GM13977 (cell line): Measurements from ENCODE around the gene HTATIP2.
"Not testable (repeated sequence)": the region's sequence is repeated elsewhere in the genome, so short reads cannot be mapped to it uniquely, and the experiment has no call there.

Experiments used
- DNase-seq: peaks from one replicate; pipeline ENCODE4 v3.0.0; 2012; ENCODE audit warnings: low spot score
- in situ Hi-C: fragments of 300-500 bp; cut with MboI; formaldehyde crosslinking; loops from one replicate; pipeline ENCODE4 v1.12.0; 2022; ENCODE audit warnings: low sequenced_read_pairs, low pct_unique_long_range_greater_than_20kb, mixed read lengths, inconsistent platforms; ENCODE audit not compliant: unreplicated experiment
- TF ChIP-seq, protein P1 (sequence below): IDR thresholded peaks from 2 replicates; pipeline ENCODE4 v1.5.1; 2012; ENCODE audit warnings: mild to moderate bottlenecking, control low read depth; ENCODE audit not compliant: insufficient read depth; ENCODE audit errors: extremely low read depth, missing control alignments

Gene HTATIP2

DNA sequence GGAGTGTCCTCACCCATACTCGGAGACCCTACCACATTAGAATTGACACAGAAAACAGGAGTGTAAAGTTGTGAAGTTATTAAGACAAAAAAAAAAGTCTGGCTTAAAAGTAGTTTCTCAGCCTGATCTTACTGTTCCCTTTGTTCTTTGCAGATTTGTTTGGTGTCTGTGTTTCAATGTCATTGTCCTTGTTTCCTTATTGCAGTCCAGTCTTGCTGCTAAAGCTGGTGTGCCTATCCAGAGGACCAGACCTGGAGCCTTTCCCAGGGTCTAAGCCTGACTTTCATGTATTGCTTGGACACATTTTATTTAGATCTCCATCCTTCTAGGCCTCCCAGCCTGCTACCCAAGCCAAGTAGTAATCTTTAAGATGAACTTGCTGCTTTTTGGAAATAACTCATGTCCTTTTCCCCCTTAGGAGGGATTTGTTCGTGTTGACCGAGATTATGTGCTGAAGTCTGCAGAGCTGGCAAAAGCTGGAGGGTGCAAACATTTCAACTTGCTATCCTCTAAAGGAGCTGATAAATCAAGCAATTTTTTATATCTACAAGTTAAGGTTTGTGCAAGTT is 12.7 kb downstream of the HTATIP2 start:
- TF ChIP-seq, protein P1, sequence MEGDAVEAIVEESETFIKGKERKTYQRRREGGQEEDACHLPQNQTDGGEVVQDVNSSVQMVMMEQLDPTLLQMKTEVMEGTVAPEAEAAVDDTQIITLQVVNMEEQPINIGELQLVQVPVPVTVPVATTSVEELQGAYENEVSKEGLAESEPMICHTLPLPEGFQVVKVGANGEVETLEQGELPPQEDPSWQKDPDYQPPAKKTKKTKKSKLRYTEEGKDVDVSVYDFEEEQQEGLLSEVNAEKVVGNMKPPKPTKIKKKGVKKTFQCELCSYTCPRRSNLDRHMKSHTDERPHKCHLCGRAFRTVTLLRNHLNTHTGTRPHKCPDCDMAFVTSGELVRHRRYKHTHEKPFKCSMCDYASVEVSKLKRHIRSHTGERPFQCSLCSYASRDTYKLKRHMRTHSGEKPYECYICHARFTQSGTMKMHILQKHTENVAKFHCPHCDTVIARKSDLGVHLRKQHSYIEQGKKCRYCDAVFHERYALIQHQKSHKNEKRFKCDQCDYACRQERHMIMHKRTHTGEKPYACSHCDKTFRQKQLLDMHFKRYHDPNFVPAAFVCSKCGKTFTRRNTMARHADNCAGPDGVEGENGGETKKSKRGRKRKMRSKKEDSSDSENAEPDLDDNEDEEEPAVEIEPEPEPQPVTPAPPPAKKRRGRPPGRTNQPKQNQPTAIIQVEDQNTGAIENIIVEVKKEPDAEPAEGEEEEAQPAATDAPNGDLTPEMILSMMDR = no peak
- DNase-seq = no peak
- in situ Hi-C loops = loop anchor here (25.0 kb wide), 1 partner anchor 236 kb away; no protein-coding TSS in a partner anchor

DNA sequence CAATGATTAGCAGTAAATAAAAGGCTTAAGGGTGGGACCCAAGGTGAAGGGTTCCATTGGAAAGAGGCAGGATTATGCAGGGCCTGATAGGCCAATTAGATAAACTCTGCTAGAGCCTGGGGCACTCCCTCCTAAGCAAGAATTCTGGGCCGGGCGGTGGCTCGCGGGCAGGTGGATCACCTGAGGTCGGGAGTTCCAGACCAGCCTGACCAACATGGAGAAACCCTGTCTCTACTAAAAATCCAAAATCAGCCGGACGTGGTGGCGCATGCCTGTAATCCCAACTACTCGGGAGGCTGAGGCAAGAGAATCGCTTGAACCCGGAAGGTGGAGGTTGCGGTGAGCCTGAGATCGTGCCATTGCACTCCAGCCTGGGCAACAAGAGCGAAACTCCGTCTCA is 22.5 kb downstream of the HTATIP2 start:
- not testable (repeated sequence) for DNase-seq
- in situ Hi-C loops = loop anchor here (25.0 kb wide), 1 partner anchor 226 kb away; no protein-coding TSS in a partner anchor

DNA sequence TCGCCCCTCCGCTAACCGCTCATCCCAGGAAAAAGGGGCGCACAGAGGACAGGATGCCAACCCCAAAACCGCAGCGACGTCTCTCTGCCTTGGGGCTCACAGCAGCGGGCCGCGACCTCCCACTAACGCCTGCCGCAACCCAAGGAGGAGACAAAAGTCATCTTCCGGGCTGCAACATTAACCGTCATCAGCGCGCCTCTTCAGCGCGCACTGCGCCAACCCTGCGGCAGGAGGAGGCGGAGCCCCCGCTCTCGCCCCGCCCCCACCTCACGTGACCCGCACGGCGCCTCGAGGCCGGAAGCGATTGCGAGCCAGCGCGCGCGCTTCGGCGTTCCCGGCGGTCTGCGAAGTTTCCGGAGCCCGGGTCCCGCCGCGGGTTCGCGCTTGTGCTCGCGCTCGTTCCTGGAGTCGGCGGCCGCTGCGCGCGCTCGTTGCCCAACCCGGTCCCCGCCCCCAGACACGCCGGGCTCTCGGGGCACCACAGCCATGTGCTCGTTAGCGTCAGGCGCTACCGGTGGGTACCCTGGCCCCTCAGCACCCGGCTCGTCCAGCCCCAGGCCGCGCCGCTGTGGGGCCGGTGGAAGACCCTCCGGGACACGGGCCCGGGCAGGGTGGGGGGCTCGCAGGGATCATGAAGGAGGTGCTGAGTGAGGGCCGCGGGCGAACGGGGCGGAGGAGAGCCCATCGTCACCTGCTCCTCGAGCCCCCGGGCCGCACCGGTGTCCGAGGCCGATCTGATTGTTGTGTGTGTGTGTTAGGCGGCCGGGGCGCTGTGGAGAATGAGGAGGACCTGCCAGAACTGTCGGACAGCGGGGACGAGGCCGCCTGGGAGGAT is 24.0 kb downstream of the HTATIP2 start, which contains the start of gene PRMT3:
TSS of gene PRMT3 (plus strand) at position 456 of the 835 bp plus-strand sequence. CDS start at position 487, 31 bp downstream.
- in situ Hi-C loops = loop anchor here (25.0 kb wide), 1 partner anchor 225 kb away; no protein-coding TSS in a partner anchor
- DNase-seq = peak; percentile 96
- TF ChIP-seq, protein P1 = no peak

DNA sequence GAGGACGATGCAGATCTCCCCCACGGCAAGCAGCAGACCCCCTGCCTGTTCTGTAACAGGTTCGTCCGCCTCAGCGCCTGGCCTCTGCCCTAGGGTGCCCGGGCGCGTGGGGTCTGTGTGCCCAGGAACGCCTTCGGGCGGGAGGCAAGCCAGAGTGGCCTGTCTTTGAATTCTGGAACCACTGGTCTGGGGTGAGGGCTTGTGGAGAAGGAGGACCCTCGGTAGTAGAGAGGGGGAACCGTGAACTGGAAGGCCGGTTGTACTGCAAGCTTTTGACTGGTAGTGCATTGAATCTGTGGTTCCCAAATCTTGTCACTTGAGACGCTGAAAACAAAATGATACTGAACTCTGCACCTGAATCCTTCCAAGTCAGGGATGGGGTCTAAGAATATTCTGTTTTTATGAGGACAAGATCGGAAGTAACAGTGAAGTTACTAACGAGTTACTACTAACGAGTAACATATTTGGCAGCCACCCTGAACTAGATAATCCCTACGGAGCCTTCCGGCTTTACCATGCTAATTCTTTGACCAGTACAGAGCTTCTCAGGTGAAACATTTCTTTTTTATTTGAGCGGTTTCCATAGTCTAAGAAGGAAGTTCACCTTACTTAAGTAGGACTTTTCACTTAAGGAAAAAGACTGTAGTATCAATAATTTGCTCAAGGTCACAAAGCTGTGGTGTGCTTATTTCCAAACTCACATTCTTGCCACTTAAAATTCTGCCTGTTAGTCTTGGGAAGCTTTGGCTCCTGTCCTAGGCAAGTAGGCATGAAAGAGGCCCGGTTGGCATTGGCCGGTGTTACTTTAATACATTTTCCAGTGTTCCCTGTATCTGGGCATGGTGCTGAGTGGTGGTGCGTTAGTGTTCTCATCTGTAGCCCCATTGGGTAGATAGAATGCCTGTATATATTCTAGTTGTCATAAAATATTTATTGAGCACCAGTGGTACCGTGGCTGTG is 24.9 kb downstream of the HTATIP2 start:
- peak; percentile 35 for DNase-seq
- in situ Hi-C loops = loop anchor here (25.0 kb wide), 1 partner anchor 224 kb away; no protein-coding TSS in a partner anchor
- TF ChIP-seq, protein P1 = no peak

DNA sequence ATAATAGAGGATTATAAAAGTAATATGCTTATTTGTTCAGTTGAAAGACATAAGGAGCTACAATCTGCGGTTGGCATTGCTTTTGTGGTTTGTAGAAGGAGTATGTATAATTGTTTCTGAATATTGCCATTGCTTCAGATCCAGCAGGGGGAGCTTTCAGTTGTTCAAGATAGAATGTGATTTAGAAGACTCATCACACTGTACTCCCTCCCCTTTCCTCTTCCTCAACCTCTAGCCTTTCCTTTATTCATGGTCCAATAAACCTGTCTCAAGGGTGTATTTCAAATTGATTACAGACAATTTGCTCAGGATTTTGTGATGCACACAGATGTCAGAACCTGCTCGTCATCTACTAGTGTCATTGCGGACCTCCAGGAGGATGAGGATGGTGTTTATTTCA is 33.8 kb downstream of the HTATIP2 start:
- in situ Hi-C loops = loop anchor here (25.0 kb wide), 1 partner anchor 215 kb away; no protein-coding TSS in a partner anchor
- TF ChIP-seq, protein P1 = peak; percentile 53
- peak; percentile 40 for DNase-seq

DNA sequence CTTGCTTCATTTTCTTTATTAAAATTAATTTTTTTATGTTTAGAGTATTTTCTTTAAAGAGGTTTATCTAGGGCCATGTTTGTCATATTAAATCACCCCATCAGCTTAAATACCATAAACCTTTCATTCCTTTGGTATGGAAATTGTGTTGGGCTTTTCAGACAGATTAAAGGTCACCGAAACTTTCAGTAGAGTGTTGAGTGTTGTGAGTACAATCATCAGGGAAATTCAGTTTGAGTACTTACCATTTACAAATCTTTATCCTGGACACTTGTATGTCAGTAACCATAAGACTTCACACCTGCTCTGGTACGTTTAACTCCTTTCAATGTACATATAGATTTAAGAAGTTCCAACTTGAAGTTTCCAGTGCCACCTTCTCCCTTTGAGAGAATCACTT is 36.0 kb downstream of the HTATIP2 start:
- TF ChIP-seq, protein P1 = no peak
- in situ Hi-C loops = loop anchor here (25.0 kb wide), 1 partner anchor 213 kb away; no protein-coding TSS in a partner anchor
- DNase-seq = no peak
